ENCODE results near the gene CHCHD10. TPM values are rescaled to one million over a fixed set of nuclear protein-coding genes. Genes with fewer than 3 reads are reported as not detected.
A peak's percentile ranks its signal among the peaks of the same experiment; 100 is the strongest.

Gene CHCHD10
- total and polyA plus RNA-seq, 2 experiments from 2014 or later: 1.6 to 22.3 TPM

- Histone ChIP-seq H3K9me2 (ENCODE audit: insufficient read depth) (no peaks in the 10 kb centered on the region), H3K9ac (peak overlapping the region; percentile 99), H3F3A (ENCODE audit: insufficient read depth) (peaks cover 9% of the 10 kb centered on the region), H3K4me2 (ENCODE audit: unreplicated experiment) (peak overlapping the region; percentile 89), H3K79me2 (ENCODE audit: insufficient read depth) (peaks cover 40% of the 10 kb centered on the region), H2AFZ (peak overlapping the region; percentile 87), H3K4me3 (peak overlapping the region; percentile 93), H3K27me3 (replicated peaks; ENCODE audit: insufficient read depth) (no peaks in the 10 kb centered on the region), H3K27ac (peak overlapping the region; percentile 98), H4K20me1 (ENCODE audit: insufficient read depth) (peaks cover 12% of the 10 kb centered on the region; the same call in 1 of the 2 replicates), H3K4me1 (ENCODE audit: insufficient read depth) (peaks cover 32% of the 10 kb centered on the region), H3K9me3 (ENCODE audit: low read depth) (no peaks in the 10 kb centered on the region), H3K36me3 (ENCODE audit: low read depth) (no peaks in the 10 kb centered on the region)
- in situ Hi-C loops (cut with MboI): no loop called here
- no peak for DNase-seq
- TF ChIP-seq EZH2 (IDR thresholded peaks at IDR 0.05; ENCODE audit: insufficient read depth, poor library complexity, severe bottlenecking): no peak
- no peak for TF ChIP-seq EZH2phosphoT487 (IDR thresholded peaks at IDR 0.05; ENCODE audit: insufficient read depth, low read depth)
- WGBS, 2 experiments (ENCODE audit: low coverage in 1 of 2, low lambda C conversion rate in 2 of 2, missing lambda C conversion rate in 2 of 2): 14 to 16% methylated on average over 9 of the region's 9 CpGs
Measured at GRCh38 chr22:23786261-23786710, 18.5 kb upstream of the CHCHD10 start.

DNA sequence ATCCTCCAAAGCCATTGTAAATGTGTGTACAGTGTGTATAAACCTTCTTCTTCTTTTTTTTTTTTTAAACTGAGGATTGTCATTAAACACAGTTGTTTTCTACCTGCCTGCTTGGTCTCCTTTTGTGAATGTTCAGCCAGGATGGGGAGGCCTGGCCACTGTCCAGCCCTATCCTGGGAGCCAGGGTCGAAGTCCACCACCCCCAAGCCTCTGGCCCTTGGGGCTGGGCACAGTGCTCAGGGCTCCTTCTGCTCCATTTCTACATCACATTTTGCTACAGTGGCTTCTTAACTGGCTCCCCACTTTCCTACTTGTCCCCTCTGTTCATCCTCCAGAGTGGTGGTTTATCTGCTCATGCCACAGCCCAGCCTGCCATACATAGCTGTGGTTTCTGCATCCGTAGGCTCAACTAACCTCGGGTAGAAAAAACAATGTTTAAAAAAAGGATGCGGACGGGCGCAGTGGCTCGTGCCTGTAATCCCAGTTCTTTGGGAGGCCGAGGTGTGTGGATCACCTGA is 16.5 kb upstream of the CHCHD10 start:
- whole genome bisulfite sequencing, 2 experiments (ENCODE audit: low coverage in 1 of 2, low lambda C conversion rate in 2 of 2, missing lambda C conversion rate in 2 of 2): 80 to 87% methylated on average over 8 of the region's 8 CpGs
- Histone ChIP-seq H3K4me2 (ENCODE audit: unreplicated experiment) (no peak overlapping the region), H3K9ac (no peak overlapping the region), H3K9me2 (ENCODE audit: insufficient read depth) (no peaks in the 10 kb centered on the region), H3K4me3 (no peak overlapping the region), H2AFZ (no peak overlapping the region), H4K20me1 (ENCODE audit: insufficient read depth) (peaks cover 3% of the 10 kb centered on the region; the same call in 1 of the 2 replicates), H3F3A (ENCODE audit: insufficient read depth) (peaks cover 3% of the 10 kb centered on the region; the same call in 1 of the 2 replicates), H3K27ac (no peak overlapping the region), H3K79me2 (ENCODE audit: insufficient read depth) (peaks cover 20% of the 10 kb centered on the region), H3K9me3 (ENCODE audit: low read depth) (no peaks in the 10 kb centered on the region), H3K27me3 (replicated peaks; ENCODE audit: insufficient read depth) (no peaks in the 10 kb centered on the region), H3K36me3 (ENCODE audit: low read depth) (no peaks in the 10 kb centered on the region), H3K4me1 (ENCODE audit: insufficient read depth) (peaks cover 26% of the 10 kb centered on the region)
- in situ Hi-C loops (cut with MboI): no loop called here
- TF ChIP-seq EZH2phosphoT487 (IDR thresholded peaks at IDR 0.05; ENCODE audit: insufficient read depth, low read depth): no peak
- no peak for TF ChIP-seq EZH2 (IDR thresholded peaks at IDR 0.05; ENCODE audit: insufficient read depth, poor library complexity, severe bottlenecking)
- no peak for DNase-seq

DNA sequence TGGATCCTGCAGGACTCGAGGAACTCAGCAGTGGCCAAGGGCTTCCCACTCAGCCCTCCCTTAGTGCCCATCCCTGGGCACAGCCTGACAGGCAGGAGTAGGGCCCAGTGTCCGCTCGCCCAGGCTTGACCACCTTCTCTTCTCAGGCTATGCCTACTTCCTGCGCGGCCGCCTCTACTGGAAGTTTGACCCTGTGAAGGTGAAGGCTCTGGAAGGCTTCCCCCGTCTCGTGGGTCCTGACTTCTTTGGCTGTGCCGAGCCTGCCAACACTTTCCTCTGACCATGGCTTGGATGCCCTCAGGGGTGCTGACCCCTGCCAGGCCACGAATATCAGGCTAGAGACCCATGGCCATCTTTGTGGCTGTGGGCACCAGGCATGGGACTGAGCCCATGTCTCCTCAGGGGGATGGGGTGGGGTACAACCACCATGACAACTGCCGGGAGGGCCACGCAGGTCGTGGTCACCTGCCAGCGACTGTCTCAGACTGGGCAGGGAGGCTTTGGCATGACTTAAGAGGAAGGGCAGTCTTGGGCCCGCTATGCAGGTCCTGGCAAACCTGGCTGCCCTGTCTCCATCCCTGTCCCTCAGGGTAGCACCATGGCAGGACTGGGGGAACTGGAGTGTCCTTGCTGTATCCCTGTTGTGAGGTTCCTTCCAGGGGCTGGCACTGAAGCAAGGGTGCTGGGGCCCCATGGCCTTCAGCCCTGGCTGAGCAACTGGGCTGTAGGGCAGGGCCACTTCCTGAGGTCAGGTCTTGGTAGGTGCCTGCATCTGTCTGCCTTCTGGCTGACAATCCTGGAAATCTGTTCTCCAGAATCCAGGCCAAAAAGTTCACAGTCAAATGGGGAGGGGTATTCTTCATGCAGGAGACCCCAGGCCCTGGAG is 15.7 kb upstream of the CHCHD10 start:
- Histone ChIP-seq H3K9me3 (ENCODE audit: low read depth) (no peaks in the 10 kb centered on the region), H3K4me2 (ENCODE audit: unreplicated experiment) (no peak overlapping the region), H3K79me2 (ENCODE audit: insufficient read depth) (peaks cover 12% of the 10 kb centered on the region), H2AFZ (no peak overlapping the region), H3K4me1 (ENCODE audit: insufficient read depth) (peaks cover 26% of the 10 kb centered on the region), H3K4me3 (no peak overlapping the region), H3K36me3 (ENCODE audit: low read depth) (no peaks in the 10 kb centered on the region), H3K9me2 (ENCODE audit: insufficient read depth) (no peaks in the 10 kb centered on the region), H3K27me3 (replicated peaks; ENCODE audit: insufficient read depth) (no peaks in the 10 kb centered on the region), H3F3A (ENCODE audit: insufficient read depth) (peaks cover 3% of the 10 kb centered on the region; the same call in 1 of the 2 replicates), H4K20me1 (ENCODE audit: insufficient read depth) (no peaks in the 10 kb centered on the region), H3K27ac (no peak overlapping the region), H3K9ac (no peak overlapping the region)
- TF ChIP-seq EZH2 (IDR thresholded peaks at IDR 0.05; ENCODE audit: insufficient read depth, poor library complexity, severe bottlenecking): no peak
- TF ChIP-seq EZH2phosphoT487 (IDR thresholded peaks at IDR 0.05; ENCODE audit: insufficient read depth, low read depth): no peak
- 82% methylated on average over 13 to 15 of the region's 15 CpGs for WGBS, 2 experiments (ENCODE audit: low coverage in 1 of 2, low lambda C conversion rate in 2 of 2, missing lambda C conversion rate in 2 of 2)
- DNase-seq: no peak
- in situ Hi-C loops (cut with MboI): no loop called here

GRCh38 chr22:23782703-23783102 is 14.9 kb upstream of the CHCHD10 start:
- no peak overlapping the region for H3K4me2 ChIP-seq (ENCODE audit: unreplicated experiment)
- H3F3A ChIP-seq (ENCODE audit: insufficient read depth): peaks cover 3% of the 10 kb centered on the region; the same call in 1 of the 2 replicates
- H3K9ac ChIP-seq: no peak overlapping the region
- no peak for DNase-seq
- H4K20me1 ChIP-seq (ENCODE audit: insufficient read depth): no peaks in the 10 kb centered on the region
- no peaks in the 10 kb centered on the region for H3K27me3 ChIP-seq (replicated peaks; ENCODE audit: insufficient read depth)
- H3K4me1 ChIP-seq (ENCODE audit: insufficient read depth): peaks cover 19% of the 10 kb centered on the region
- H3K27ac ChIP-seq: no peak overlapping the region
- H3K4me3 ChIP-seq: no peak overlapping the region
- no peaks in the 10 kb centered on the region for H3K9me2 ChIP-seq (ENCODE audit: insufficient read depth)
- no peaks in the 10 kb centered on the region for H3K36me3 ChIP-seq (ENCODE audit: low read depth)
- 72 to 82% methylated on average over 1 of the region's 1 CpG for WGBS, 2 experiments (ENCODE audit: low coverage in 1 of 2, low lambda C conversion rate in 2 of 2, missing lambda C conversion rate in 2 of 2)
- H3K9me3 ChIP-seq (ENCODE audit: low read depth): no peaks in the 10 kb centered on the region
- in situ Hi-C loops (cut with MboI): no loop called here
- H3K79me2 ChIP-seq (ENCODE audit: insufficient read depth): peaks cover 4% of the 10 kb centered on the region
- no peak overlapping the region for H2AFZ ChIP-seq
- TF ChIP-seq EZH2 (IDR thresholded peaks at IDR 0.05; ENCODE audit: insufficient read depth, poor library complexity, severe bottlenecking): no peak
- no peak for TF ChIP-seq EZH2phosphoT487 (IDR thresholded peaks at IDR 0.05; ENCODE audit: insufficient read depth, low read depth)

Data from GM23248 (cell line).